A549 (cell line): ENCODE measurements around the gene CHST10. TPM values are rescaled to one million over a fixed set of nuclear protein-coding genes. Genes with fewer than 3 reads are reported as not detected.
A peak's percentile ranks its signal among the peaks of the same experiment; 100 is the strongest.
"Not testable (repeated sequence)": the region's sequence is repeated elsewhere in the genome, so short reads cannot be mapped to it uniquely, and the experiment has no call there.

ENCODE experiments used
- ATAC-seq, 2 experiments: fragments of 200-7000 bp in 1 of 2; fragments of >200 bp in 1 of 2; cut with Nextera tagmentation in 1 of 2; cut with Tn5 transposase in 1 of 2; 3 replicates each; pipeline versions ENCODE4 v1.8.0 to v1.9.1; 2018 to 2020; ENCODE audit warnings: mild to moderate bottlenecking in 1 of 2, moderate library complexity in 1 of 2
- CTCF ChIA-PET: fragments of 300-600 bp; sonication (Branson Sonifier 250); formaldehyde crosslinking; extraction: SDS; loops from one replicate; lab custom pipeline; 2021; ENCODE audit warnings: antibody characterized with exemption, inconsistent platforms; lab: Yijun Ruan, JAX
- POLR2A ChIA-PET: fragments of 350-600 bp; formaldehyde crosslinking; extraction: SDS; loops from one replicate; lab custom pipeline; 2021; ENCODE audit warnings: antibody characterized with exemption, inconsistent platforms; lab: Yijun Ruan, JAX
- DNase-seq, 2 experiments: peaks; one replicate each; pipeline versions ENCODE4 v3.0.0 to v3.0.0-alpha.2; 2011 to 2016; ENCODE audit warnings: low read depth in 1 of 2, low spot score in 1 of 2
- FAIRE-seq: peaks from 2 replicates; lab custom pipeline; 2011; peaks lifted over from hg19 to GRCh38; lab: Jason Lieb, UNC
- H3K27ac ChIP-seq, 2 experiments: fragments of >200 bp; sonication (Bioruptor Twin); formaldehyde crosslinking; 3 replicates each; pipeline ENCODE4 v1.5.1; 2016 to 2017
- H3K4me1 ChIP-seq: fragments of >200 bp; sonication (Bioruptor Twin); formaldehyde crosslinking; 3 replicates; pipeline ENCODE4 v1.6.1; 2016
- H3K4me2 ChIP-seq: fragments of >200 bp; sonication (Bioruptor Twin); formaldehyde crosslinking; 3 replicates; pipeline ENCODE4 v1.6.1; 2016
- H3K4me3 ChIP-seq: fragments of >200 bp; sonication (Bioruptor Twin); formaldehyde crosslinking; 3 replicates; pipeline ENCODE4 v1.5.1; 2016
- H3K9me3 ChIP-seq: fragments of >200 bp; sonication (Bioruptor Twin); formaldehyde crosslinking; 3 replicates; pipeline ENCODE4 v1.6.1; 2016
- CBX2 ChIP-seq: fragments of 200-600 bp; sonication (generic); IDR thresholded peaks from 2 replicates; pipeline ENCODE4 v1.6.1; 2016; ENCODE audit warnings: low read depth, mild to moderate bottlenecking, borderline replicate concordance
- EP300 ChIP-seq, 2 experiments: fragments of >200 bp; sonication (Bioruptor Twin); formaldehyde crosslinking; IDR thresholded peaks; 2 replicates in 1 of 2; 3 replicates in 1 of 2; pipeline ENCODE4 v1.6.1; 2016 to 2017
- ESRRA ChIP-seq: fragments of 150-350 bp; IDR thresholded peaks from 2 replicates; pipeline ENCODE4 v1.6.1; 2014; ENCODE audit warnings: mild to moderate bottlenecking, low read length, borderline replicate concordance
- HDAC2 ChIP-seq: fragments of 200-600 bp; sonication (generic); IDR thresholded peaks from 2 replicates; pipeline ENCODE4 v1.6.1; 2016
- HOXB13 ChIP-seq: fragments of 250-450 bp; sonication (Bioruptor Pico); IDR thresholded peaks from 2 replicates; pipeline ENCODE4 v1.5.0; 2020; ENCODE audit warnings: low read depth, mild to moderate bottlenecking, moderate library complexity
- KDM1A ChIP-seq: fragments of 200-600 bp; sonication (generic); IDR thresholded peaks from 2 replicates; pipeline ENCODE4 v1.6.1; 2016; ENCODE audit warnings: low read depth, mild to moderate bottlenecking
- MAFK ChIP-seq: fragments of 450-650 bp; IDR thresholded peaks from 2 replicates; pipeline ENCODE4 v1.6.1; 2014; ENCODE audit not compliant: partially characterized antibody
- MYC ChIP-seq: IDR thresholded peaks from 2 replicates; pipeline ENCODE4 v1.6.1; 2012; ENCODE audit warnings: mild to moderate bottlenecking, inconsistent platforms, low read length, improper control_type of control experiment, borderline replicate concordance
- NR3C1 ChIP-seq: fragments of >200 bp; sonication (Bioruptor Twin); formaldehyde crosslinking; IDR thresholded peaks from 3 replicates; pipeline ENCODE4 v1.6.1; 2017
- POLR2A ChIP-seq: IDR thresholded peaks from 2 replicates; pipeline ENCODE4 v1.6.1; 2012; ENCODE audit warnings: mild to moderate bottlenecking, low read length
- RAD21 ChIP-seq, 2 experiments: fragments of >200 bp in 1 of 2; sonication (Bioruptor Twin) in 1 of 2; formaldehyde crosslinking in 1 of 2; IDR thresholded peaks in 1 of 2; conservative IDR thresholded peaks in 1 of 2; 2 replicates in 1 of 2; 3 replicates in 1 of 2; pipeline ENCODE4 v1.6.1; 2012 to 2018; ENCODE audit warnings: inconsistent platforms in 1 of 2
- SREBF2 ChIP-seq: fragments of 450-650 bp; IDR thresholded peaks from 2 replicates; pipeline ENCODE4 v1.6.1; 2014; ENCODE audit warnings: mild to moderate bottlenecking, moderate library complexity
- ZFP36 ChIP-seq: fragments of 450-650 bp; IDR thresholded peaks from 2 replicates; pipeline ENCODE4 v1.6.1; 2014; ENCODE audit warnings: borderline replicate concordance; ENCODE audit not compliant: partially characterized antibody
- whole genome bisulfite sequencing: methylation state at CpG from one replicate; pipeline ENCODE4 v1.1.6; 2017; ENCODE audit errors: missing lambda C conversion rate; 5-methylcytosine and 5-hydroxymethylcytosine counted together
- polyA plus RNA-seq, 4 experiments: library from polyadenylated mRNA; depleted of rRNA in 3 of 4; stranded (reverse); fragments of >200 nt; fragmentation: RNase III in 1 of 4; extraction: RNeasy Plus Mini Kit Qiagen cat#74134 plus additional on column Dnase treatment in 1 of 4; gene quantifications; 2 replicates in 3 of 4; 3 replicates in 1 of 4; pipeline ENCODE4 v1.2.3, GENCODE V29; 2011 to 2017
- small RNA-seq, 6 experiments: library from RNA; depleted of rRNA; stranded (forward); fragments of <200 nt; gene quantifications; one replicate each; pipeline ENCODE3, GENCODE V24; 2012
- TF ChIP-seq, protein P1 (sequence below): IDR thresholded peaks from 2 replicates; pipeline ENCODE4 v1.6.1; 2012
- TF ChIP-seq, protein P2 (sequence below): fragments of 250-450 bp; sonication (Bioruptor Pico); IDR thresholded peaks from 2 replicates; pipeline ENCODE4 v1.5.0; 2021; ENCODE audit warnings: mild to moderate bottlenecking, moderate library complexity, borderline replicate concordance
- TF ChIP-seq, protein P3 (sequence below): fragments of >200 bp; sonication (Bioruptor Twin); formaldehyde crosslinking; IDR thresholded peaks from 3 replicates; pipeline ENCODE4 v1.6.1; 2016

The CHST10 gene
- polyA plus RNA-seq, 2 of the 4 experiments (the other 2 are of a cell fraction): 16.6 to 24.0 TPM

DNA sequence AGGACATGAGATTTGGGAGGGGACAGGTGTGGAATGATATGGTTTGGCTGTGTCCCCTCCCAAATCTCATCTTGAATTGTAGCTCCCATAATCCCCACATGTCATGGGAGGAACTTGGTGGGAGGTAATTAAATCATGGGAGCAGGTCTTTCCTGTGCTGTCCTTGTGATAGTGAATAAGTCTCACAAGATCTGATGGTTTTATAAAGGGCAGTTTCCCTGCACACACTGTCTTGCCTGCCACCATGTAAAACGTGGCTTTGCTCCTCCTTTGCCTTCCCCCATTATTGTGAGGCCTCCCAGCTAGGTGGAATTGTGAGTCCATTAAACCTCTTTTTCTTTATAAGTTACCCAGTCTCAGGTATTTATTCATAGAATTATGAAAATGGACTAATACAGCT, 72.3 kb downstream of the CHST10 start:
- FAIRE-seq, H3K27ac ChIP-seq, DNase-seq, H3K4me3 ChIP-seq, H3K9me3 ChIP-seq, ATAC-seq, POLR2A ChIA-PET, H3K4me2 ChIP-seq, H3K4me1 ChIP-seq: not testable (repeated sequence)
- CTCF ChIA-PET: interaction anchor here (0.8 to 2.0 kb wide), 3 partner anchors 18 to 83 kb away, joined by 3 to 9 read pairs (median 3); no protein-coding TSS in a partner anchor
- 0% methylated on average over 1 of the region's 1 CpG for WGBS
- TF ChIP-seq ZFP36: peak; percentile 12

DNA sequence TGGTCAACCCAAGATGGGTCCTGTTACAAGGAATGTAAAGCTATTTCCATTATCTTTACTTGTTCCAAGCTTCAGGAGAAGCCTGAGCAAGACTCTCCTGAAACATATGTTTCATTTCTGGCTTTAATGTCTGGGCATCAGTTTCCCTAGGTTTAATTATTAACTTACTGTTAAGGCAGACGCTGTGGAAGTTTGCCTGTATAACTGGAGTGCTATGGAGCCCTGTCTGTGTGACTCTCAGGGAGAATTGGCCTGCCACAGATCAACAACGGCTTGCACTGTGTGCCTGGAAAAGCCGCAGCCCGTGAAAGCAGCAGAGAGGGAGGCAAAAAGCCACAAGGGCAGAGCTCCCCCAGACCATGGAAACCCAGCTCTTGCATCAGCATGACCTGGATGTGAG, 73.0 kb downstream of the CHST10 start:
- Histone ChIP-seq H3K9me3 (0 out of 3 replicates have a peak, but pooled peaks cover 5% of the 10 kb centered on the region), H3K4me3 (no peak overlapping the region), H3K4me2 (no peak overlapping the region), H3K4me1 (no peaks in the 10 kb centered on the region), H3K27ac (no peak overlapping the region)
- WGBS: 70% methylated on average over 3 of the region's 4 CpGs
- ATAC-seq: no peak
- CTCF ChIA-PET: interaction anchor here (0.9 to 2.0 kb wide), 2 partner anchors 19 to 82 kb away, joined by 3 to 9 read pairs; no protein-coding TSS in a partner anchor
- no peak for TF ChIP-seq NR3C1
- no peak for TF ChIP-seq HDAC2
- TF ChIP-seq, protein P1, sequence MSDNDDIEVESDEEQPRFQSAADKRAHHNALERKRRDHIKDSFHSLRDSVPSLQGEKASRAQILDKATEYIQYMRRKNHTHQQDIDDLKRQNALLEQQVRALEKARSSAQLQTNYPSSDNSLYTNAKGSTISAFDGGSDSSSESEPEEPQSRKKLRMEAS: no peak
- TF ChIP-seq CBX2: no peak
- TF ChIP-seq HOXB13 (CRISPR knock-in tag): no peak
- TF ChIP-seq EP300 (IDR thresholded peaks at IDR 0.05): no peak
- TF ChIP-seq KDM1A: no peak
- TF ChIP-seq SREBF2: no peak
- no peak for TF ChIP-seq ZFP36
- no peak for TF ChIP-seq RAD21 (conservative IDR thresholded peaks at IDR 0.05 in 1 of 2, IDR thresholded peaks at IDR 0.05 in 1 of 2)
- TF ChIP-seq, protein P2, sequence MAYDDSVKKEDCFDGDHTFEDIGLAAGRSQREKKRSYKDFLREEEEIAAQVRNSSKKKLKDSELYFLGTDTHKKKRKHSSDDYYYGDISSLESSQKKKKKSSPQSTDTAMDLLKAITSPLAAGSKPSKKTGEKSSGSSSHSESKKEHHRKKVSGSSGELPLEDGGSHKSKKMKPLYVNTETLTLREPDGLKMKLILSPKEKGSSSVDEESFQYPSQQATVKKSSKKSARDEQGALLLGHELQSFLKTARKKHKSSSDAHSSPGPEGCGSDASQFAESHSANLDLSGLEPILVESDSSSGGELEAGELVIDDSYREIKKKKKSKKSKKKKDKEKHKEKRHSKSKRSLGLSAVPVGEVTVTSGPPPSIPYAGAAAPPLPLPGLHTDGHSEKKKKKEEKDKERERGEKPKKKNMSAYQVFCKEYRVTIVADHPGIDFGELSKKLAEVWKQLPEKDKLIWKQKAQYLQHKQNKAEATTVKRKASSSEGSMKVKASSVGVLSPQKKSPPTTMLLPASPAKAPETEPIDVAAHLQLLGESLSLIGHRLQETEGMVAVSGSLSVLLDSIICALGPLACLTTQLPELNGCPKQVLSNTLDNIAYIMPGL: no peak
- TF ChIP-seq POLR2A: no peak
- no peak for TF ChIP-seq MYC
- TF ChIP-seq, protein P3, sequence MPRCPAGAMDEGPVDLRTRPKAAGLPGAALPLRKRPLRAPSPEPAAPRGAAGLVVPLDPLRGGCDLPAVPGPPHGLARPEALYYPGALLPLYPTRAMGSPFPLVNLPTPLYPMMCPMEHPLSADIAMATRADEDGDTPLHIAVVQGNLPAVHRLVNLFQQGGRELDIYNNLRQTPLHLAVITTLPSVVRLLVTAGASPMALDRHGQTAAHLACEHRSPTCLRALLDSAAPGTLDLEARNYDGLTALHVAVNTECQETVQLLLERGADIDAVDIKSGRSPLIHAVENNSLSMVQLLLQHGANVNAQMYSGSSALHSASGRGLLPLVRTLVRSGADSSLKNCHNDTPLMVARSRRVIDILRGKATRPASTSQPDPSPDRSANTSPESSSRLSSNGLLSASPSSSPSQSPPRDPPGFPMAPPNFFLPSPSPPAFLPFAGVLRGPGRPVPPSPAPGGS: no peak
- no peak for TF ChIP-seq ESRRA
- no peak for TF ChIP-seq MAFK
- POLR2A ChIA-PET: no interaction called here
- DNase-seq: no peak
- no peak for FAIRE-seq

DNA sequence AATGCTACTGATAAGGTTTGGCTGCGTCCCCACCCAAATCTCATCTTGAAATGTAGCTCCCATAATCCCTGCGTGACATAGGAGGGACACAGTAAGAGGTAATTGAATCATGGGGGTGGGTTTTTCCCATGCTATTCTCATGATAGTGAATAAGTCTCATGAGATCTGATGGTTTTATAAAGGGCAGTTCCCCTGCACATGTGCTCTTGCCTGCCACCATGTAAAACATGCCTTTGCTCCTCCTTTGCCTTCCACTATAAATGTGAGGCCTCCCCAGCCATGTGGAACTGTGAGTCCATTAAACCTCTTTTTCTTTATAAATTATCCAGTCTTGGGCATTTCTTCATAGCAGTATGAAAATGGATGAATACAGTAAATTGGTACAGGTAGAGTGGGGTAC, 75.0 kb downstream of the CHST10 start:
- 67% methylated on average over 2 of the region's 2 CpGs for WGBS
- ATAC-seq, H3K27ac ChIP-seq, H3K9me3 ChIP-seq, H3K4me3 ChIP-seq, H3K4me1 ChIP-seq, DNase-seq, FAIRE-seq, POLR2A ChIA-PET, H3K4me2 ChIP-seq: not testable (repeated sequence)
- CTCF ChIA-PET: interaction anchor here (1.9 to 4.0 kb wide), 2 partner anchors 54 to 81 kb away, joined by 5 to 19 read pairs; no protein-coding TSS in a partner anchor

Small RNA genes within 50 kb of the gene (small RNA-seq; reads per million reads assigned to genes)
- 0 reads per million in 6 experiments for gene AC012493.2
- 0 reads per million in 6 experiments for gene AC012493.3

Other genes starting within 250 kb of the CHST10 start
- gene LONRF2, start 95.2 kb downstream of the CHST10 start, polyA plus RNA-seq (2011; rRNA removed): 17.9 and 21.8 TPM in 2 replicates
- 4.7 to 5.5 TPM (median 4.8 TPM) in 3 replicates for gene LONRF2, start 95.2 kb downstream of the CHST10 start, polyA plus RNA-seq (2017; fragmentation: RNase III; extraction: RNeasy Plus Mini Kit Qiagen cat#74134 plus additional on column Dnase treatment)
- not detected in 2 replicates for gene NMS, start 52.8 kb upstream of the CHST10 start, polyA plus RNA-seq (2011; rRNA removed)
- gene NMS, start 52.8 kb upstream of the CHST10 start, polyA plus RNA-seq (2017; fragmentation: RNase III; extraction: RNeasy Plus Mini Kit Qiagen cat#74134 plus additional on column Dnase treatment): not detected in 3 replicates
- gene PDCL3, start 145.3 kb upstream of the CHST10 start, polyA plus RNA-seq (2011; rRNA removed): 47.8 and 63.1 TPM in 2 replicates
- 64.1 to 72.9 TPM (median 68.2 TPM) in 3 replicates for gene PDCL3, start 145.3 kb upstream of the CHST10 start, polyA plus RNA-seq (2017; fragmentation: RNase III; extraction: RNeasy Plus Mini Kit Qiagen cat#74134 plus additional on column Dnase treatment)